ENCODE measurements around the gene USP35.

GRCh38 chr11:78227921-78228320 is 39.2 kb downstream of the USP35 start:
- TF ChIP-seq EZH2 (IDR thresholded peaks at IDR 0.05; ENCODE audit: borderline replicate concordance, insufficient read depth, low read depth, low read length, poor library complexity, severe bottlenecking): no peak
- TF ChIP-seq, protein P1, sequence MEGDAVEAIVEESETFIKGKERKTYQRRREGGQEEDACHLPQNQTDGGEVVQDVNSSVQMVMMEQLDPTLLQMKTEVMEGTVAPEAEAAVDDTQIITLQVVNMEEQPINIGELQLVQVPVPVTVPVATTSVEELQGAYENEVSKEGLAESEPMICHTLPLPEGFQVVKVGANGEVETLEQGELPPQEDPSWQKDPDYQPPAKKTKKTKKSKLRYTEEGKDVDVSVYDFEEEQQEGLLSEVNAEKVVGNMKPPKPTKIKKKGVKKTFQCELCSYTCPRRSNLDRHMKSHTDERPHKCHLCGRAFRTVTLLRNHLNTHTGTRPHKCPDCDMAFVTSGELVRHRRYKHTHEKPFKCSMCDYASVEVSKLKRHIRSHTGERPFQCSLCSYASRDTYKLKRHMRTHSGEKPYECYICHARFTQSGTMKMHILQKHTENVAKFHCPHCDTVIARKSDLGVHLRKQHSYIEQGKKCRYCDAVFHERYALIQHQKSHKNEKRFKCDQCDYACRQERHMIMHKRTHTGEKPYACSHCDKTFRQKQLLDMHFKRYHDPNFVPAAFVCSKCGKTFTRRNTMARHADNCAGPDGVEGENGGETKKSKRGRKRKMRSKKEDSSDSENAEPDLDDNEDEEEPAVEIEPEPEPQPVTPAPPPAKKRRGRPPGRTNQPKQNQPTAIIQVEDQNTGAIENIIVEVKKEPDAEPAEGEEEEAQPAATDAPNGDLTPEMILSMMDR (IDR thresholded peaks at IDR 0.05): no peak
